ENCODE results near the gene MRPL40.

Gene MRPL40

DNA sequence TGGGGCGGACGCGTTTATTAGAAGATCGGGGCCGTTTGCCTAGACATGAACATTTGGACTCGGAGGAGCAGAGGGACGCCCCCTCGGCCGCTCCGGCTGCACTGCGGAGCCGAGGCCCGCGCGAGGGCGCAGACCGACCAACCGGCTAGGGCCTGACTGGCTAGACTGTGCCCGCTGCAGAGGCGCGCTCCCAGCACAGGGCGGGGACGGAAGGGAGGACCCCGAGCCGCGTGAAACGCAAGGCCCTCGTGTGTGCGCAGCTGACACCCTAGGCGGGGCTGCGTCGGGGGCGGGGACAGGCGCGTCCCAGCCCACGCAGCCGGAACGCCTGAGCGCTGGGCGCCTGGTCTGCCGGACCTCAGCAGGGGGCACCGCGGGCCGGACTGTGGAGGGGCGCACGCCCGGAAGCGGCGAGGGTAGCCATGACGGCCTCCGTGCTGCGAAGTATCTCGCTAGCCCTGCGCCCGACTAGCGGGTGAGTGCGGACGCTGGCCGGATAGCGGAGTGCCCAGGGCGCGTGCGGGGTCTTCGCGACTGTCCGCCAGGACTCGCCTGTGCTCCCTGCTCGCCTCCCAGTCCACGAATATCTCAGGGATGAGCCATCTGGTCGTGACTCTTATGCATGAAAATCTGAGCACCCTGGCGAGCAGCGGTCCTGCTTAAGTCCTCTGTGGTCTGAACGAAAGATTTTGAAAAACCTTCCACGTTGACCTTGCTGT is at the start of gene MRPL40:
MRPL40 (plus strand) TSS at position 413 of the 719 bp plus-strand sequence; CDS start at position 423, 10 bp downstream.
- peak; percentile 90 for DNase-seq (ENCODE audit: low read depth)

GRCh38 chr22:19383292-19383691 is 49.1 kb upstream of the MRPL40 start:
- DNase-seq (ENCODE audit: low read depth): no peak

GRCh38 chr22:19385221-19385906 is 47.0 kb upstream of the MRPL40 start:
- no peak for DNase-seq (ENCODE audit: low read depth)

GRCh38 chr22:19386248-19386647 is 46.1 kb upstream of the MRPL40 start:
- DNase-seq (ENCODE audit: low read depth): no peak

DNA sequence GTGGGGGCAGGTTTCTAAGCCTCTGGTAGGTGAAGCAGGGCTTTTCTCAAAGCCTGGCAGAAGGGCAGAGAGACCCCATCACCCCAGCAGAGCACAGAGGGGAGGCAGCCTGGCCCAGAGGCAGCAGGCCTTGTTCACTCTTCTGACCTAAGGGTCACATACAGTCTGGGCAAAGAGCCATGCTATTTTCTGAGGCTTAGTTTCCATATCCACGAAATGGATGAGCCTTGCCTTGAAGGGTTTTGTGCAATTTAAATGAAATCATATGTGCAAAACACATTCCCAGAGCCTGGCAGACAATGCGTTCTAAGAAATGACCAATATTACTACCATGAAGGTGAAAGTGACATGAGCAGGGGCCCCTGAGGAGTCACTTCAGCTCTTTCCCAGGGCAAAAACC is 45.3 kb upstream of the MRPL40 start:
- DNase-seq (ENCODE audit: low read depth): no peak

DNA sequence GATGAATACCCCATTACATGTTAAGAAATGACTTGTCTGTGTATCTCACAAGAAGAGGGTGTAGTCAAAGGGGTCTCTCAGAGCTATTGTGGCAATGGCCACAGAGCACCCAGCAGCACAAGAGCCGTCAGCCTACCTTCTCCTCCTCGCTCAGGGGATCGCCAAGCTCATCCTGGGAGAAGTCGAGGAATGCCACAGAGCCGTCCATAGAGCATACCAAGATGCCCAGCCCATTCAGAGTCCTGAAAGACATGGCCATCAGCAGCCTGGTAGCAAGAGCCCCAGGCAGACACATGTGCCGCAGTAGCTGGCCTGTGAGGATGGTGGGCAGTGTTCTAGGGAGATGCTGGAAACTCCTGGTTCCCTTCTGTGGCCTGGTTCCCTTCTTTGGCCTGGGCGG is 44.8 kb upstream of the MRPL40 start:
- DNase-seq (ENCODE audit: low read depth): no peak

DNA sequence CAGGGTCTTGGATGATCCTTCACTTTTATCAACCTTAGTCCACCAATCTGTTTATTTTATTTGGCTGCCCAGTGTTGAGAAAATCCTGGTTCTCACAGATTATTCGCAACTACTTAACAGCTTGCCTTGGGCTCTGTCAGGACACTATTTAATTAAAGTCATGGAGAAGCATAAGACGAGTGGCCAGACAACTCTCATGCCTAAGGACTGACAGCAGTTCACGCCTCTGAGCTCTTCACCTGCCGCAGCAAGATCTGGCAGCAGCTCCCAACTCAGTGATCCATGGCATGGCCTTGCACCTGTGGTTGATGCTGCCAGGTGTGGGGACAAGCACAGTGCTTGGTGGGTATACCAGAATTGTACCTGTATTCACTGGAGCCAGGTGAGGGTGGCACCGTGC is 38.6 kb upstream of the MRPL40 start:
- DNase-seq (ENCODE audit: low read depth): no peak

DNA sequence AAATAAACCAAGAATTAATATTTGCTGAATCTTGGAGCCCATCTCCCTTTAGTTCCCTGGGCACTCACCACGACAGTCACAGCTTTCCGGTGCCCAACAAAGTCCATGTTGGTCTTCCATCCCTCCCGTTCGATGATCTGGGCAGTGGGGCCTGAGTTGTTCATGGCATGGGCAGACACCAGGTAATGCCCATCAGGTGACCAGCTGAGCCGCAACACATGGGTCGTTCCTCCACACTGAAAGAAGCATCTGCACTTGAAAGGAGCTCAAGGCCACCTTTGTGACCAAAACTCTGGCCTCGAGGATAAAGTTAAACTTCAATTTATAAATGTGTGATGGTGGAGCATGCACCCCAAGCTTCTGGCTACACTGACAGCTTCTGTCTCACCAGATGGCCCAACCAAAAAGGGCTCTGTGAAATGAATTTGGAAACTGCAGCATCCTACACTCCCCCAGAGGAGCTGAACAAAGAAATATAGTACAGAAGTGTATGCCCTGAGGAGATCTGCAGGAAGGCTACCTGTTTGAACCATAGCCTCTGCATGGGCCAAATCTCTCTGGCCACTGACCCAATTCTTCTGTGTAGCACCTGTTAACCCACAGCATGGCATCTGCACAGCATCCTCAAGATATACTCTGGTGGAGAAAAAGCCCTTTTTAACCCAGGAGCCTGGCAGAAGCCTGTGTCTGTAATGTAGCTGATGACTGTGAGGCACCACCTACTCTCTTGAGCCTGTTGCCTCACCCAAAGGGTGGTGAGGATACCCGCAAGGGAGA is 37.9 kb upstream of the MRPL40 start:
- no peak for DNase-seq (ENCODE audit: low read depth)

DNA sequence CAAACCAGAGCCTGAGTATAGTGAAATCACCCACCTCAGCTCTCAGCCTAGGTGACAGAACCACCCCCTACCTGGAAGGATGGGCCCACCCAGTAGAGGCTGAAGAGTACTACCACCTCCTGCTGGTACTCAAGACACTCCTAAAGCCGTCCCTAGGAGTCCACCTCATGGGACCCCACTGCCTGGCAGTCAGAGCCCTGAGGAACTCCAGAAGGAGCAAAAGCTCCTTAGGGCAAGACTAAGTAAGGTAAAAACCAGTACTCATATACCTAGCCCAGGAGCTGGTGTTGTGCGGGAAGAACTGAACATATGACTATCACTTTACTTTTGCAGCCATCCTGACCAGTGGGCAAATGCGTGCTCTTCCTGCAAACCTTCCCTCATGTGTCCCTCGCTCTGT is 37.1 kb upstream of the MRPL40 start:
- no peak for DNase-seq (ENCODE audit: low read depth)

- no peak for DNase-seq (ENCODE audit: low read depth)
Observed at GRCh38 chr22:19396561-19396933, 35.8 kb upstream of the MRPL40 start.

DNA sequence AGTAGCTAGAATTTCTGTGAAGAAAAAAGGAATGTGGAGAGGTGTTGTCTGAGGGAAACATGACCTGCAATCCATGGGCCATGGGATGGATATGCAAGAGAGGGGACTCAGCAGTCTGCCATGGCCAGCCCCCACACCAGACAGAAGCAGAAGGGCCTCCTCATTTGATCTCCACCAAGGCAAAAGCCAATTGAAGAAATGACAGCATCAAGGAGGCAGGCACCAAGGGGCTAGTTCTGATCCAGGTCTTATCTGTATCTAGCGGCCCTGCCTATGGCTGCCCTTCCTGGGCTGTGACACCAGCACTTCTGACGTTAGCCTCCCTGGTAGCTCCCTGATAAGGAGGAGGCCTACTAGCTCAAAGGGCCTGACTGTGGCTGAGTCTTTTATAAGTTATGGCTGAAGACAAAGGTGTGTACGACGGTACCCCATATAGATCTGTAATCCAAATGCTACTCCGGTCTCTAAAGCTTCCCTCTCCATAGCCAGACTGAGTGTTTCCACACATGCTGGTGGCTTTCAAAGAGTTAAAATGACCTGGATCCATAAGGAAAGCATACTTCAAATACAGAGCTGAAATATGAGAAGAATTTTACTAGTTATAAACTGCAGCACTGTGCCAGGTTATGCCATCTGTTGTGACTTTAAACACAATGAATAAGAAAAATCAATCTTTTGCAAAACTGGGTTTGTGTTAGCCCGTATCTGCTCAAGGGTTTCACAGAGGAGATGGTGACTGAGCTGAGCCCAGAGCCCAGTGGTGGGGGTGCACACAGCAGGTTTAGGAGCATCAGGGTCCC is 35.2 kb upstream of the MRPL40 start:
- no peak for DNase-seq (ENCODE audit: low read depth)

DNA sequence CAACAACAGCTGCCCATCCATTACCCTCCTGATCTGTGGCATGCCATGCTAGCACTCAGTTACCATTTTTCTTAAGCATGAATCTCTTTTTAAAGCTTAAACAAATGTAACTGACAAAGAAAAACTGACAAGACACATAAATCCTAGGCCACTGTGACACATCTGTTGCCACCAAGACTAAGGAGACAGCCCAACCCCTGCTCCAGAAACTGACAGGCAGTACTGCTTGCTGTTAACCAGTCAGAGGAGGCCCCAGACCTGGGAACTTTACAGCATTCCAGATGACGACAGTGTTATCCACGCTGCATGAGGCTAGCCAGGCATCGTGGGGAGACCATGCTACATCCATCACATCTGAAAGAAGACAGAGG is 34.6 kb upstream of the MRPL40 start:
- DNase-seq (ENCODE audit: low read depth): no peak

GRCh38 chr22:19398206-19398605 is 34.1 kb upstream of the MRPL40 start:
- no peak for DNase-seq (ENCODE audit: low read depth)

DNA sequence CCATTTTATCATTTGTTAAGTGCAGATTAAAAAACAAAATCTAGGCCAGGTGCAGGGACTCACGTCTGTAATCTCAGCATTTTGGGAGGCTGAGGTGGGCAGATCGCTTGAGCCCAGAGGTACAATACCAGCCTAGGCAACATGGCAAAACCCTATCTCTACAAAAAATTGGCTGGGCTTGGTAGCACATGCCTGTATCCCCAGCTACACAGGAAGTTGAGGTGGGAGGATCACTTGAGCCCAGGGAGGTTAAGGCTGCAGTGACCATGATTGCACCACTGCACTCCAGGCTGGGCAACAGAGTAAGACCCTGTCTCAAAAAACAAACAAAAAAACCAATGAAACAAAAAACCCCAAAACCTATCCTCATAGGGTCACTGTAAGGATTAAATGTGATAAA is 33.7 kb upstream of the MRPL40 start:
- no peak for DNase-seq (ENCODE audit: low read depth)

DNA sequence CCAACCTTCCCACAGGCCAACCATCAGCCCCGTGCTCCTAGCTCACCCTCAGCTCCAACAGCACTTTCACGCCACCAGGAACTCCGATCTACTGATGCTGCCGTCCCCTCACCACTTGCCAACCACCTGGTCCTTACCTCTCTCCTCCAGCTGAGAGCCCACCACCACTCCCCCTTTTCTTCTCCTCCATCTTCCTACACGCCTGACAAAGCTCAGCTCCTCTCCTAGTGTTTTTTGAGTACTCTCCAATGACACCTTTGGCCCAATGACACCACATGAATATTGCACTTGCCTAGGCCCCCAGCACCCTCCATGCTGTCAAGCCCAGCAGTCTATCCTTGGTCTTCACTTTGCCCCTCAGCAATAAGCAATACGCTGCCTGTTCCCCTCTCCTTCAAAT is 31.5 kb upstream of the MRPL40 start:
- DNase-seq (ENCODE audit: low read depth): no peak

DNA sequence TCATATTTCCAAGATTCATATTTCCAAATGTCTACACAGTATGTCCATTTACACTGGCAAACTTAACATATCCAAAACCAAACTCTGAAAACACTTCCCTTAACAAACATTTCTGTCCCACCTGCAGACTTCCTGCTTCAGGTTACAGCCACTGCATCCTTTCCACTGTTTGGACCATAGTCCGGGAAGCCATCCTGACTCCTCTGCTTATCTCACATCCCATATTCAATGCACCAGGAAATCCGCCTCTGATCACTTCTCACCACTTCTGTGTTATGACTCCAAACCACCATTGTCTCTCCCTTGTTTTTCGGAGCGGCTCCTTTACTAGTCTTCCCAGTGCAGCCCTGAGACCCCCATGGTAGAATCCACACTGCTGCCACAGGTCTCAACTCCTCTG is 30.9 kb upstream of the MRPL40 start:
- DNase-seq (ENCODE audit: low read depth): no peak

DNA sequence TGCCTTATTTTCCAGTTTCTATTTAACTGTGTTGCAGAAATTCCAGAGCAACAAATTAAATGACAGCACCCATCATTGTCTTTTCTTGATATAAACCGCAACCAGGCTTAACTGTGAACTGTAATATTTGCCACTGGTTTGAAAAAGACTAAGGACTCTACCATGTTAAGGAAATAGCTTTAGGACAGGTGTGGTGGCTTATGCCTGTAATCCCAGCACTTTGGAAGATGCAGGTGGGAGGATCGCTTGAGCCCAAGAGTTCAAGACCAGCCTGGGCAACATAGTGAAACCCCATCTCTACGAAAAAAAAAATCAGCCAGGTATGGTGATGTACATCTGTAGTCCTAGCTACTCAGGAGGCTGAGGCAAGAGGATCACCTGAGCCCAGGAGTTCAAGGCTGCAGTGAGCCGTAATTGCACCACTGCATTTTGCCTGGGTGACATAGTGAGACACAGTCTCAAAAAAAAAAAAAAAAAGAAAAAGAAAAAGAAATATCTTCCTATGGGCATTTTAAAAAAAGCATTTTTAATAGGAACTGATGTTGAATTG is 29.6 kb upstream of the MRPL40 start:
- no peak for DNase-seq (ENCODE audit: low read depth)

- no peak for DNase-seq (ENCODE audit: low read depth)
Observed at GRCh38 chr22:19404676-19405075, 27.7 kb upstream of the MRPL40 start.

- DNase-seq (ENCODE audit: low read depth): no peak
Observed at GRCh38 chr22:19405133-19405532, 27.2 kb upstream of the MRPL40 start.

- no peak for DNase-seq (ENCODE audit: low read depth)
Observed at GRCh38 chr22:19405652-19406051, 26.7 kb upstream of the MRPL40 start.

DNA sequence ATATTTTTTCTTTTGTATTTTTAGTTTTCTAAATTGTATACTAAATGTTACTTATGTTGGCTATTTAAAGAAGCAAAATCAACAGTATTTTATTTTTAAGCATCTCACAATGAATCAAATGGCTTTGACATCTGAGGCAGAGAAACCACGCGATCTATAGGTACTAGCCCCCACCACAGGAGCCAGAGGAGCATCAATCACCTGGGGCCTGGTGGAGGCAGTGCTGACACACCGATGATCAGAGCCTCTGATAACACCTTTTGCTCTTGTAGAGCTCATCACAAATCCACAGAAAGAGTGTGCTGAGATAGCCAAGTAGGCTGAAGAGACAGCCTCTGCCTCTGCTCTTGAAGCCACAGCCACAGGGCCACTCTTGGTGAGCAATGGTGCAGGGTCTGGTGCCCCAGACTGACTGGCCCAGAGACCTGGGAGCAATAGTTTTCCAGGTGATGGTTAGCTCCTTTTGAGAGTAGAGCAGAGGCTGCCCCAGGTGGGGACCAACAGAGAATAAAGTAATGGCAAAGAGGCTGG is 26.0 kb upstream of the MRPL40 start:
- no peak for DNase-seq (ENCODE audit: low read depth)

DNA sequence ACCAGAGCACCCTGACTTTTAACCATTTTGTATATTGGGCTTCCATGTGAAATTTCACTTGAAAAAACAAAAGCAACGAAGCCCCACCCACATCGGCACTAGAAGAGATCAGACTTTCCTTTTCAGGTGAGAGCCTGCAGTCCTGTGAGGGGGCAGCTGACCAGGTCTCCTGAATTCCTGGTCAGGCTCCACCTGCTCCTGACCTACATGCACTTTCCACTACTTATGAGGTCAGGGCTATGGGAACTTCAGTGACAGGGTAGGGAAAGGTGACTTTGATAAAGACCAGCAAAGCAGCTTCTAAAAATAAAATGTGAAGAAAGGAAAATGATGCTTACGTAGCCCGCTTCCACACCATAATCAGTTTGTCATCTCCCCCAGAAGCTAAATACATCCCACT is 25.5 kb upstream of the MRPL40 start:
- no peak for DNase-seq (ENCODE audit: low read depth)

Data from activated T-cell treated with anti-CD3 and anti-CD28 coated beads for 24 hours (primary cell).